Measurements from ENCODE around the gene MRC2. TPM values are rescaled to one million over a fixed set of nuclear protein-coding genes. Genes with fewer than 3 reads are reported as not detected.

MRC2 gene
- total RNA-seq, 3 donors from 2014 or later (not counting 1 experiment from before 2014, with no cell fraction given): 0.23 to 0.54 (median 0.50) TPM

GRCh38 chr17:62676952-62677596, 49.6 kb downstream of the MRC2 start:
- Histone ChIP-seq H3K4me1 (ENCODE audit: control insufficient read depth, insufficient read depth, low read length) (no peaks in the 10 kb centered on the region), H3K4me3 (ENCODE audit: low read length) (no peak overlapping the region), H3K27ac (ENCODE audit: low read length) (no peak overlapping the region), H3K36me3 (ENCODE audit: control insufficient read depth, insufficient read depth, low read length) (no peaks in the 10 kb centered on the region), H3K9me3 (ENCODE audit: control insufficient read depth, insufficient read depth, low read length) (no peaks in the 10 kb centered on the region), H3K27me3 (ENCODE audit: control insufficient read depth, insufficient read depth, low read length) (no peaks in the 10 kb centered on the region)
- Mint-ChIP-seq H3K27me3 (ENCODE audit: low read depth in 2 of 2) (no peaks in the 10 kb centered on the region), H3K36me3 (no peaks in the 10 kb centered on the region), H3K27ac (no peak overlapping the region), H3K4me3 (no peak overlapping the region), H3K9me3 (no peaks in the 10 kb centered on the region), H3K4me1 (peaks cover 0 to 4% of the 10 kb centered on the region in 2 donors)
- no peak for TF ChIP-seq CTCF (IDR thresholded peaks at IDR 0.05)
- WGBS (ENCODE audit: insufficient coverage): 95% methylated on average over 18 of the region's 18 CpGs
- ATAC-seq: no peak
- intact Hi-C loops (cut with micrococcal nuclease): no loop called here
- no peak for DNase-seq

DNA sequence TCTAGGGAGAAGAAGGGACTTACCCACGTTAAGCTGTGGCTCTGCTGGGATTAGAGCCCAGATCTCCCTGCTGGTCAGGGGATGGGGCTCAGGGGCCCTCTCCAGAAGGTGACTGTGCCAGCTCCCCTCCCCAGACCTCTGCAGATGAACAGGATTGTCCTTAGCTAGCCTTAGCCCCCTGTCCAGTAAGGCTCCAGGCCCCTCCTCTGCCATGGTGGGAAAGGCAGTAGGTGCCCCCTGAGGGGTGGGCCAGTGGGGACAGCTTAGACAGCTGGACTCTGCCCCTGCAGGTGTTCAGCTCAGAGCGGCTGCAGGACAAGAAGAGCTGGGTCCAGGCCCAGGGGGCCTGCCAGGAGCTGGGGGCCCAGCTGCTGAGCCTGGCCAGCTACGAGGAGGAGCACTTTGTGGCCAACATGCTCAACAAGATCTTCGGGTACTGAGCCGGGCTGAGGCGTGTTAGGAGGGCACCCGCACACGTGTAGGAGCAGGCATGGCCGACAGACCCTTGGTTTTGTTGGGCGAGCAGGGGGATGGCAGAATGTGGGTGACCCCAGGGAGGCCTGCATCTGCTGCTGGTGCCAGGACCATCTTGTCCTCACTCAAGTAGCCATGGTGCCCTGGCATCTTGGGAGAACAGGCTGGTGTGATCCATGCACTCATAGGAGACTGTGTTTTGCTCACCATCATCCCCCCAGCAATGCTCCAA, 50.9 kb downstream of the MRC2 start:
- no peaks in the 10 kb centered on the region for H3K9me3 Mint-ChIP-seq
- no peak for TF ChIP-seq CTCF (IDR thresholded peaks at IDR 0.05)
- intact Hi-C loops (cut with micrococcal nuclease): no loop called here
- 91% methylated on average over 10 of the region's 10 CpGs for WGBS (ENCODE audit: insufficient coverage)
- ATAC-seq: no peak
- no peak overlapping the region for H3K4me3 Mint-ChIP-seq
- Histone ChIP-seq H3K4me3 (ENCODE audit: low read length) (no peak overlapping the region), H3K36me3 (ENCODE audit: control insufficient read depth, insufficient read depth, low read length) (no peaks in the 10 kb centered on the region), H3K27ac (ENCODE audit: low read length) (no peak overlapping the region), H3K4me1 (ENCODE audit: control insufficient read depth, insufficient read depth, low read length) (no peaks in the 10 kb centered on the region), H3K9me3 (ENCODE audit: control insufficient read depth, insufficient read depth, low read length) (no peaks in the 10 kb centered on the region), H3K27me3 (ENCODE audit: control insufficient read depth, insufficient read depth, low read length) (no peaks in the 10 kb centered on the region)
- H3K36me3 Mint-ChIP-seq: no peaks in the 10 kb centered on the region
- H3K27me3 Mint-ChIP-seq (ENCODE audit: low read depth in 2 of 2): no peaks in the 10 kb centered on the region
- no peaks in the 10 kb centered on the region for H3K4me1 Mint-ChIP-seq
- no peak overlapping the region for H3K27ac Mint-ChIP-seq
- no peak for DNase-seq

DNA sequence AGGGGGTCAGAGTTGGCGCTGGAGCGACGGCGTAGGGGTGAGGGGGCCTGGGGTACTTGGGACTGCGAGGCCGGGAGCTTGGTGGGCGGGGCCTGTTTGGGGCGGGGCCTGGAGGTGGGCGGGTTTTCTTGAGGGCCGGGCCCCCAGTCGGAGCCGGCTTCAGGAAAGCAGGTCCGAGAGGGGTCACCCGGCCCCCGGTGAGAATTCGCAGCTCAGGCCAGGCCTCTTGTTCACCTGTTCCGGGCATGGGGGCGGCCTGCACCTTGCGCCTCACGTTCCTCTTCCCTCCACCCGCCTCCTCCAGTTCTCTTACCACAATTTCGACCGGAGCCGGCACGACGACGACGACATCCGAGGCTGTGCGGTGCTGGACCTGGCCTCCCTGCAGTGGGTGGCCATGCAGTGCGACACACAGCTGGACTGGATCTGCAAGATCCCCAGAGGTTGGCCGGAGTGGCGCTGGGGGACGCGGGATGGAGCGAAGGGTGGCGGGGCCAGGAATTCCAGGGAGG, 52.5 kb downstream of the MRC2 start:
- no peak for TF ChIP-seq CTCF (IDR thresholded peaks at IDR 0.05)
- Mint-ChIP-seq H3K36me3 (no peaks in the 10 kb centered on the region), H3K4me3 (no peak overlapping the region), H3K27me3 (ENCODE audit: low read depth in 2 of 2) (no peaks in the 10 kb centered on the region), H3K9me3 (no peaks in the 10 kb centered on the region), H3K27ac (no peak overlapping the region), H3K4me1 (no peaks in the 10 kb centered on the region)
- ATAC-seq (no peak), DNase-seq (no peak)
- 95% methylated on average over 37 of the region's 37 CpGs for WGBS (ENCODE audit: insufficient coverage)
- no peaks in the 10 kb centered on the region for H3K4me1 ChIP-seq (ENCODE audit: control insufficient read depth, insufficient read depth, low read length)
- no peaks in the 10 kb centered on the region for H3K36me3 ChIP-seq (ENCODE audit: control insufficient read depth, insufficient read depth, low read length)
- H3K27ac ChIP-seq (ENCODE audit: low read length): no peak overlapping the region
- H3K9me3 ChIP-seq (ENCODE audit: control insufficient read depth, insufficient read depth, low read length): no peaks in the 10 kb centered on the region
- H3K4me3 ChIP-seq (ENCODE audit: low read length): no peak overlapping the region
- no peaks in the 10 kb centered on the region for H3K27me3 ChIP-seq (ENCODE audit: control insufficient read depth, insufficient read depth, low read length)
- intact Hi-C loops (cut with micrococcal nuclease): no loop called here

Data from natural killer cell (primary cell).